ENCODE measurements around the gene TMPRSS2.

TMPRSS2 gene

DNA sequence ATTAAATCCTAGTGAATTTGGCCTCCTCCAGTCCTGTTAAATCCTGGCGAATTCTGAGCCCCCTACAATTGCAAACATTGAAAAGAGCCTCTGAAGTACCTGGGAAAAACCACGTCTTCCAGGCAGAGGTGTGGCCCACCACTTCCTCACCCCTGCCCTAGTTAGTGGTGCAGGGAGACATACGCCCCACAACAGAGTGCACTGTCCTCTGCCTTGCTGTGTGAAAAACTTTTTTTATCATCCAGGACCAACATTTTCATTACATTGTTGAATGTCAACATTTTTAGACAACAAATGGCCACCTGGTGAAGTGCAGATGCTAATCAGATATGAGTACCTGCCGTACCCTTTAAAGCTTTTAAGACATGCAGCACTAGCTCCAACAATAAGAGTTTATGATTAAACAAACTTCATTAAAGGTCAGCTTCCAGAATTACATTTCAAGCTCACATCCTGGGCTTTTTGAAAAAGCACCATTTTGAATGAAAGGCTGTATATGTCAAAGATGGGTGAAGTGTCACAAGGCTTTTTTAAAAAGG is 13.6 kb upstream of the TMPRSS2 start:
- H3K4me3 ChIP-seq (ENCODE audit: low read depth, low read length), result no peak overlapping the region
- TF ChIP-seq, protein P1, sequence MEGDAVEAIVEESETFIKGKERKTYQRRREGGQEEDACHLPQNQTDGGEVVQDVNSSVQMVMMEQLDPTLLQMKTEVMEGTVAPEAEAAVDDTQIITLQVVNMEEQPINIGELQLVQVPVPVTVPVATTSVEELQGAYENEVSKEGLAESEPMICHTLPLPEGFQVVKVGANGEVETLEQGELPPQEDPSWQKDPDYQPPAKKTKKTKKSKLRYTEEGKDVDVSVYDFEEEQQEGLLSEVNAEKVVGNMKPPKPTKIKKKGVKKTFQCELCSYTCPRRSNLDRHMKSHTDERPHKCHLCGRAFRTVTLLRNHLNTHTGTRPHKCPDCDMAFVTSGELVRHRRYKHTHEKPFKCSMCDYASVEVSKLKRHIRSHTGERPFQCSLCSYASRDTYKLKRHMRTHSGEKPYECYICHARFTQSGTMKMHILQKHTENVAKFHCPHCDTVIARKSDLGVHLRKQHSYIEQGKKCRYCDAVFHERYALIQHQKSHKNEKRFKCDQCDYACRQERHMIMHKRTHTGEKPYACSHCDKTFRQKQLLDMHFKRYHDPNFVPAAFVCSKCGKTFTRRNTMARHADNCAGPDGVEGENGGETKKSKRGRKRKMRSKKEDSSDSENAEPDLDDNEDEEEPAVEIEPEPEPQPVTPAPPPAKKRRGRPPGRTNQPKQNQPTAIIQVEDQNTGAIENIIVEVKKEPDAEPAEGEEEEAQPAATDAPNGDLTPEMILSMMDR (IDR thresholded peaks at IDR 0.05; ENCODE audit: low read depth, low read length), result no peak

DNA sequence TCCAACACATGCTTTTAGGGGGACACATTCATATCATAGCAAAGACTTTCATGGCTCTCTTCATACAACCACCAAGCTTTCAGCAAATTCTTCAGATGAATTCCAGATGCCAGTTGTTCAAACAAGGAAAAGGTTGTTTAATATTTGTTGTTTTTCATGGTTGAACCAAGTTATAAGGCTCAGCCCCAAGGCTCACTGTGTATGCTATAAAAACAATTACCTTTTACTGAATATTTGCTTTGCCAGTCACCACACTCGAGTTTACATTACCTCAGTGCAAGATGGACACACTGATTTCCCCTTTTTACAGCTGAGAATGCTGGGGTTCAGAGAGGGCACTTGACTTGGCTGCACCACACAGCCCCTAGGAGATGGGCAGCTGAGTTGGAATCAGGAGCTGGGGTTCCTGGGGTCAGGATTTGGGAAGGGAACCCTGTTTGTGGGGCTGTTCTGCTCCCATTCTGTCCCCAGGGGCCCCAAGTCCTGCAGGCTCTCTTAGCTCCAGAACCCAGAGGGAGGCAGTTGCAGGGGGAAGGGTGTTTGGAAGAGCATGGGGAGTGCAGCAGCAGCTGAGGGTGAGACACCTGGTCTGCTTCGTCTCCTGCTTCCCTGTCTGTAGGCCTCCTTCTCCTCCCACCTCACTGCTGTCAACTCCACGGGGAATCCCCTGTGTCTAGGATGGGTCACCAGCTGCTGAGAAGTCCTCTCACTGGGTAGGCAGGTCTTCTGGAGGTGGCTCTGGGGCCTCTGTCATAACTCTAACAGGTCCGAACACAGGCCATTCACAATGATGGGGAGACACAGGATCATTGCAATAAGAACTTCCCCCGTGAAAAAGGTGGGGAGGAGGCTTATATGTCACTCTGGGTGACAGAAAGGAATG is 12.8 kb upstream of the TMPRSS2 start:
- TF ChIP-seq, protein P1 (IDR thresholded peaks at IDR 0.05; ENCODE audit: low read depth, low read length), result no peak
- H3K4me3 ChIP-seq (ENCODE audit: low read depth, low read length), result no peak overlapping the region

DNA sequence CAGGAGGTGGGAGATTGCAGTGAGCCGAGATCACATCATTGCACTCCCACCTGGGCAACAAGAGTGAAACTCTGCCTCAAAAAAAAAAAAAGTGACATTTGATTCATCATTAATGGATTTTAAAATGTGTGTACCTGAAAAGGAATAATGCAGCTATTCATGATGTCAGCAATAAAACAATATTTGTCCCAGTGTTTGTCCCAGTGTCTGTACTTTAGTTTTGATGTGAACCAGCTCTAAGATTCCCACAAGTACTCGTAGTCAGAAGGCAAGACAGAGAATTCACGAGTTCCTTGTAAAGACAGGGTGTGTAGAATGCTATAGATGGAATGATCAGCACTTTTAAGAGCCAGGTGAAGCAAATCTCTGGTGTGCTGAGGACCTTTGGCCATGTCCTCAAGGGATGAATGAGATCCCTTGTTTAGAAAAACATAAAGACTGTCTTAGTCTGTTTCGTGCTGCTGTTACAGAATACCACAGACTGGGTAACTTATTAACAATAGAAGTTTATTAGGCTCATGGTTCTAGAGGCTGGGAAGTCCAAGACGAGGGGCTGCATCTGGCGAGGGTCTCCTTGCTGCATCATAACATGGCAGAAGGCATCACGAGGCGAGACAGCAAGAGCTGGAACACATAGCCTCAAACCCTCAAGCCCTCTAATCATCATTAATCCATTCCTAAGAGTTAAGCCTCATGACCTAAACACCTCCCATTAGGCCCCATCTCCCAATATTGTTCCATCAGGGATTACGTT is 12.0 kb upstream of the TMPRSS2 start:
- H3K4me3 ChIP-seq (ENCODE audit: low read depth, low read length), result no peak overlapping the region
- TF ChIP-seq, protein P1 (IDR thresholded peaks at IDR 0.05; ENCODE audit: low read depth, low read length), result no peak

DNA sequence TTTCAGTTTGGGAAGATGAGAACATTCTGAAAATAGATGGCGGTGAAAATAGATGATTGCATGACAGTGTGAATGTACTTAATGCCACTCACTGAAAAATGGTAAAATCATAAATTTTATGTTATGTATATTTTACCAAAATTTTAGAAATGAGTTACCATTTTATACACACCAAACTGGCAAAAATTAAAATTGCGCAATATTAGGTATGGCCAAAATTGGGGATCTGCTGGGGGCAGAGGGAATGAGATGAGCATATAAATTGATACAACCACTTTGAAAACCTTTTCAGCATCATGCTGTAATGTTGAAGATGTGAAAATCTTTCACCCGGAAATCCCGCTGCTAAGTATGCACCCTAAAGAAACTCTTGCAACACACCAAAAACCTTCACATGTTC is 10.8 kb upstream of the TMPRSS2 start:
- TF ChIP-seq, protein P1 (IDR thresholded peaks at IDR 0.05; ENCODE audit: low read depth, low read length), result no peak

DNA sequence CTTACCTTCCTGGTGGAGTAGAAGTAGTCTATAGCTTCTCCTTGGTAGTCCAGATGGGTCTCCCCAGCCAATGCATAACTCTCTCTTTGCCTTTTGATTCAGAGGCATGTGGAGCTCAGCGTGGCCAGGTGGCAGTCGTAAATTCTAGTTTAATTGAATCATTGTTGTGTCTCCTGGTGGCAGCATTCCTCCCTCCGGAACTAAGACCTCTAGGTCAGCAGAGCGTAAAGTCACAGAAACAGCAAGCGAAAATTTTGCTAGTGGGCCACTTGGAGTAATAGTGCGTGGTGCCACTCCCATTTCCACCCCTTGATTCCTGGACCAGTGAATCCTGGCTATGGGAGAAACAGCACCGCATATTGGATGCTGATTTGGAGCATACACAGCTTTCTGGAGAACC is 3.9 kb upstream of the TMPRSS2 start:
- TF ChIP-seq, protein P1 (IDR thresholded peaks at IDR 0.05; ENCODE audit: low read depth, low read length), result no peak
- no peak overlapping the region for H3K4me3 ChIP-seq (ENCODE audit: low read depth, low read length)

More for the DNA sequence above, 10.8 kb upstream of the TMPRSS2 start:
- H3K4me3 ChIP-seq (ENCODE audit: low read depth, low read length), result no peak overlapping the region

DNA sequence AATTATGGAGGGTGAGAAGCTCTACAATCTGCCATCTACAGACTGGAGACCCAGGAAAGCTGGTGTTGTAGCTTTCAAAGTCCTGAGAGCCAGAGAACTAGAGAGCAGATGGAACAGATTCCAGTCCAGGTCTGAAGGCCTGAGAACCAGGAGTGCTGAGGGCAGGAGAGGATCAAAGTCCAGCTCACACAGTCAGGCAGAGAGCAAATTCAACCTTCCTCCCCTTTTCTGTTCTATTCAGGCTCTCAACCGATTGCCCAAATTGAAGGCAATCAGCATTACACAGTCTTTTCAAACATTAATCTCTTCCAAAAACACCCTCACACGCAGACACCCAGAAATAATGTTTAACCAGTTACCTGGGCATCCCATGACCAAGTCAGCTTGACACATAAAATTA is 2.5 kb upstream of the TMPRSS2 start:
- TF ChIP-seq, protein P1 (IDR thresholded peaks at IDR 0.05; ENCODE audit: low read depth, low read length), result no peak
- no peak overlapping the region for H3K4me3 ChIP-seq (ENCODE audit: low read depth, low read length)

All from WI38 (cell line).